Measurements from ENCODE around the gene EIF4EBP2. TPM values are rescaled to one million over a fixed set of nuclear protein-coding genes. Genes with fewer than 3 reads are reported as not detected.

Gene EIF4EBP2
- total and polyA plus RNA-seq, 2 of the 13 experiments (the other 11 are each of a cell fraction or from before 2014, with no cell fraction given): 16.9 to 22.0 TPM

- no peak for TF ChIP-seq ZBTB8A (CRISPR knock-in tag; IDR thresholded peaks at IDR 0.05; ENCODE audit: borderline replicate concordance, low read depth)
- no peak for TF ChIP-seq PRPF4 (IDR thresholded peaks at IDR 0.05; ENCODE audit: low read depth, low read length, poor library complexity, severe bottlenecking)
- TF ChIP-seq MLLT10 (CRISPR knock-in tag; IDR thresholded peaks at IDR 0.05): no peak
- no peak for TF ChIP-seq SNAPC5 (CRISPR knock-in tag; IDR thresholded peaks at IDR 0.05; ENCODE audit: borderline replicate concordance)
- no peak for TF ChIP-seq ZNF850 (CRISPR knock-in tag; conservative IDR thresholded peaks at IDR 0.05)
- no peak for TF ChIP-seq TFE3 (CRISPR knock-in tag; IDR thresholded peaks at IDR 0.05)
- TF ChIP-seq NONO (IDR thresholded peaks at IDR 0.05): no peak
- TF ChIP-seq NONO (CRISPR knock-in tag; conservative IDR thresholded peaks at IDR 0.05): no peak
- no peak for TF ChIP-seq SOX6 (IDR thresholded peaks at IDR 0.05)
- TF ChIP-seq SOX6 (CRISPR knock-in tag; IDR thresholded peaks at IDR 0.05): peak; percentile 78
- no peak for TF ChIP-seq TGIF2 (CRISPR knock-in tag; IDR thresholded peaks at IDR 0.05)
- no peak for TF ChIP-seq ZNF83 (CRISPR knock-in tag; IDR thresholded peaks at IDR 0.05; ENCODE audit: borderline replicate concordance)
- TF ChIP-seq ELK4 (CRISPR knock-in tag; IDR thresholded peaks at IDR 0.05; ENCODE audit: borderline replicate concordance): no peak
- no peak for TF ChIP-seq CENPX (CRISPR knock-in tag; IDR thresholded peaks at IDR 0.05)
- peak; percentile 69 for TF ChIP-seq ZNF609 (CRISPR knock-in tag; IDR thresholded peaks at IDR 0.05; ENCODE audit: borderline replicate concordance)
- peak; percentile 71 for TF ChIP-seq RXRB (CRISPR knock-in tag; IDR thresholded peaks at IDR 0.05; ENCODE audit: borderline replicate concordance)
These were observed 38.5 kb downstream of the EIF4EBP2 start (continued) for GRCh38 chr10:70442332-70442988.
